MM.1S (cell line): ENCODE data around the gene CLDN11.

Source experiments
- DNase-seq: peaks from one replicate; pipeline ENCODE4 v3.0.0-alpha.2; 2015
- H2AFZ ChIP-seq: fragments of 300-600 bp; sonication (generic); 2 replicates; pipeline ENCODE4 v1.6.0; 2016; ENCODE audit warnings: antibody characterized with exemption, low read length
- H3F3A ChIP-seq: fragments of 300-600 bp; sonication (generic); 2 replicates; pipeline ENCODE4 v1.6.1; 2016; ENCODE audit warnings: mild to moderate bottlenecking, antibody characterized with exemption, low read length, moderate library complexity, mixed read lengths; ENCODE audit not compliant: insufficient read depth
- H3K27ac ChIP-seq: fragments of 300-600 bp; sonication (generic); 2 replicates; pipeline ENCODE4 v1.5.1; 2016; ENCODE audit warnings: mild to moderate bottlenecking, low read length
- H3K27me3 ChIP-seq: fragments of 300-600 bp; sonication (generic); replicated peaks from 2 replicates; pipeline ENCODE4 v1.6.0; 2016; ENCODE audit warnings: low read length; ENCODE audit not compliant: insufficient read depth
- H3K36me3 ChIP-seq: fragments of 300-600 bp; sonication (generic); replicated peaks from 2 replicates; pipeline ENCODE4 v1.6.1; 2016; ENCODE audit warnings: mild to moderate bottlenecking, low read length, mixed read lengths; ENCODE audit not compliant: insufficient read depth
- H3K4me1 ChIP-seq: fragments of 300-600 bp; sonication (generic); 2 replicates; pipeline ENCODE4 v1.6.1; 2016; ENCODE audit warnings: low read length, mixed read lengths
- H3K4me2 ChIP-seq: fragments of 300-600 bp; sonication (generic); 2 replicates; pipeline ENCODE4 v1.6.0; 2016; ENCODE audit warnings: low read depth, low read length
- H3K4me3 ChIP-seq: fragments of 300-600 bp; sonication (generic); 2 replicates; pipeline ENCODE4 v1.5.1; 2016; ENCODE audit warnings: low read length, mixed read lengths
- H3K79me2 ChIP-seq: fragments of 300-600 bp; sonication (generic); 2 replicates; pipeline ENCODE4 v1.6.1; 2016; ENCODE audit warnings: mixed run types, low read length, mixed read lengths
- H3K9ac ChIP-seq: fragments of 300-600 bp; sonication (generic); 2 replicates; pipeline ENCODE4 v1.6.1; 2016; ENCODE audit warnings: low read length, mixed read lengths
- H3K9me2 ChIP-seq: fragments of 300-600 bp; sonication (generic); replicated peaks from 2 replicates; pipeline ENCODE4 v1.6.1; 2016; ENCODE audit warnings: mild to moderate bottlenecking, low read length, mixed read lengths; ENCODE audit not compliant: insufficient read depth
- H3K9me3 ChIP-seq: fragments of 300-600 bp; sonication (generic); replicated peaks from 2 replicates; pipeline ENCODE4 v1.6.1; 2016; ENCODE audit warnings: mild to moderate bottlenecking, low read length, mixed read lengths; ENCODE audit not compliant: insufficient read depth
- H4K20me1 ChIP-seq: fragments of 300-600 bp; sonication (generic); 2 replicates; pipeline ENCODE4 v1.6.1; 2016; ENCODE audit warnings: mild to moderate bottlenecking, low read length, moderate library complexity, mixed read lengths; ENCODE audit not compliant: insufficient read depth
- EZH2 ChIP-seq: fragments of 300-600 bp; sonication (generic); optimal IDR thresholded peaks from 2 replicates; pipeline ENCODE3; 2017; ENCODE audit warnings: low read depth, mild to moderate bottlenecking, antibody characterized with exemption, low read length, mixed read lengths
- EZH2phosphoT487 ChIP-seq: fragments of 300-600 bp; sonication (generic); IDR thresholded peaks from 2 replicates; pipeline ENCODE4 v1.6.1; 2018; ENCODE audit warnings: antibody characterized with exemption, low read length
- TF ChIP-seq, protein P1 (sequence below): fragments of 300-600 bp; sonication (generic); IDR thresholded peaks from 2 replicates; pipeline ENCODE4 v1.5.1; 2016; ENCODE audit warnings: antibody characterized with exemption, low read length, mixed read lengths

CLDN11 gene

DNA sequence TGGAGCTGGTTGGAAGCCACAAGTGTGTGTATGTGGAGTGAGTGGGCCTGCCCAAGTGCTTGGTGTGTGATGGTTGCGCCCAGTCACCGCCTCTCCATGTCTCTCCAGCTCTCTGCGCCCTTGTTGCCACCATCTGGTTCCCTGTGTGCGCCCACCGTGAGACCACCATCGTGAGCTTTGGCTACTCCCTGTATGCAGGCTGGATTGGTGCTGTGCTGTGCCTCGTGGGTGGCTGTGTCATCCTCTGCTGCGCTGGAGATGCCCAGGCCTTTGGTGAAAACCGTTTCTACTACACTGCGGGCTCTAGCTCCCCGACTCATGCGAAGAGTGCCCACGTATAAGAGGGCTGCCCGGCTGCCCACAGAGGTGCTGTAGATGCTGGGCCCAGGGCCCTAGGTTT is 13.7 kb downstream of the CLDN11 start:
- H3K9ac ChIP-seq = no peak overlapping the region
- TF ChIP-seq EZH2 = no peak
- TF ChIP-seq EZH2phosphoT487 = no peak
- TF ChIP-seq, protein P1, sequence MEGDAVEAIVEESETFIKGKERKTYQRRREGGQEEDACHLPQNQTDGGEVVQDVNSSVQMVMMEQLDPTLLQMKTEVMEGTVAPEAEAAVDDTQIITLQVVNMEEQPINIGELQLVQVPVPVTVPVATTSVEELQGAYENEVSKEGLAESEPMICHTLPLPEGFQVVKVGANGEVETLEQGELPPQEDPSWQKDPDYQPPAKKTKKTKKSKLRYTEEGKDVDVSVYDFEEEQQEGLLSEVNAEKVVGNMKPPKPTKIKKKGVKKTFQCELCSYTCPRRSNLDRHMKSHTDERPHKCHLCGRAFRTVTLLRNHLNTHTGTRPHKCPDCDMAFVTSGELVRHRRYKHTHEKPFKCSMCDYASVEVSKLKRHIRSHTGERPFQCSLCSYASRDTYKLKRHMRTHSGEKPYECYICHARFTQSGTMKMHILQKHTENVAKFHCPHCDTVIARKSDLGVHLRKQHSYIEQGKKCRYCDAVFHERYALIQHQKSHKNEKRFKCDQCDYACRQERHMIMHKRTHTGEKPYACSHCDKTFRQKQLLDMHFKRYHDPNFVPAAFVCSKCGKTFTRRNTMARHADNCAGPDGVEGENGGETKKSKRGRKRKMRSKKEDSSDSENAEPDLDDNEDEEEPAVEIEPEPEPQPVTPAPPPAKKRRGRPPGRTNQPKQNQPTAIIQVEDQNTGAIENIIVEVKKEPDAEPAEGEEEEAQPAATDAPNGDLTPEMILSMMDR = no peak
- no peak overlapping the region for H3K4me3 ChIP-seq
- no peaks in the 10 kb centered on the region for H3K9me3 ChIP-seq
- no peaks in the 10 kb centered on the region for H3K9me2 ChIP-seq
- H4K20me1 ChIP-seq = no peaks in the 10 kb centered on the region
- H3K27me3 ChIP-seq = peaks cover 10% of the 10 kb centered on the region; the same call in 1 of the 2 replicates
- no peak overlapping the region for H3K4me2 ChIP-seq
- H3K36me3 ChIP-seq = no peaks in the 10 kb centered on the region
- H3F3A ChIP-seq = no peaks in the 10 kb centered on the region
- no peak overlapping the region for H2AFZ ChIP-seq
- no peak for DNase-seq
- no peaks in the 10 kb centered on the region for H3K79me2 ChIP-seq
- no peak overlapping the region for H3K27ac ChIP-seq
- H3K4me1 ChIP-seq = peaks cover 16% of the 10 kb centered on the region

DNA sequence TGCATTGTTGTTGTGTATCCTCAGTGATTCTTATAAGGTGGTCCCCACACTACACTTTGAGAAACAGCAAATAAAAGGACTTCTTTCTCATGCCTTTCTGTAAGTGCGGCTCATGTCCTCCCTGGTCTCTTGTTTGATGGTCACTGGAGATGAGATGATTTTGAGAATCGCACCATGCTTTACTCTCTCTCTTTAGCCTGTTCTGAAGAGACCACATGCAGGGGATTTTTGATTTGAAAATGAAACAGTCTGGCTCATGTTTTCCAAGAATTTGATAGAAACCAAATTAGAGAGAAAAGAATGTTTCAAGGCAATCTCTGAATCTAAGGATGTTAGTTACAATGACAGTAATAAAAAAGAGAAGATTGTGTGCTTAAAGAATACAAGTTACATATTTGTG is 18.0 kb downstream of the CLDN11 start:
- no peak overlapping the region for H3K27ac ChIP-seq
- H2AFZ ChIP-seq = no peak overlapping the region
- TF ChIP-seq EZH2 (no peak), EZH2phosphoT487 (no peak)
- TF ChIP-seq, protein P1 = no peak
- H3K36me3 ChIP-seq = no peaks in the 10 kb centered on the region
- H4K20me1 ChIP-seq = no peaks in the 10 kb centered on the region
- no peaks in the 10 kb centered on the region for H3F3A ChIP-seq
- H3K4me3 ChIP-seq = no peak overlapping the region
- H3K79me2 ChIP-seq = no peaks in the 10 kb centered on the region
- no peaks in the 10 kb centered on the region for H3K27me3 ChIP-seq
- no peaks in the 10 kb centered on the region for H3K9me3 ChIP-seq
- H3K9ac ChIP-seq = no peak overlapping the region
- no peak overlapping the region for H3K4me2 ChIP-seq
- H3K4me1 ChIP-seq = no peaks in the 10 kb centered on the region
- DNase-seq = no peak
- H3K9me2 ChIP-seq = no peaks in the 10 kb centered on the region

DNA sequence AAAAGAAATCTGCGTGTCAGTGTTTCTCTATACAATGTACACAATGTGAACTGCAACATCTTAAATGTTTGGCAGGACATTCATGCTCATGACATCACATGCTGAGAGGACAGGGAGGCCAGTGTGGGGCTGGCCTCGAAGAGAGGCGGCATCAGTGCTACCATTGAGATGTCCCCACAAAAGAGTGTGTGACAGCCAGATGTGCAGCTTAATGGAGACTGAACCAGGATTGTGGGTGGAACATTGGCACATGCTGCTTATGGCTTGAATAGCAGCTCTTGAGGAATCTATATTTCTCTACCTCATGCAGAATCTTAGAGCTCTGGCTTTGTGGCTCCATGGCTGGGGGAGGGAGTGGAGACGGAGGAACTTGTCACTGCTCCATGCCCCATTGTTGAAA is 18.5 kb downstream of the CLDN11 start:
- H3K79me2 ChIP-seq = no peaks in the 10 kb centered on the region
- no peak overlapping the region for H3K4me3 ChIP-seq
- H2AFZ ChIP-seq = no peak overlapping the region
- H3K4me1 ChIP-seq = no peaks in the 10 kb centered on the region
- no peak for DNase-seq
- no peak overlapping the region for H3K4me2 ChIP-seq
- no peak overlapping the region for H3K27ac ChIP-seq
- H3K9me2 ChIP-seq = no peaks in the 10 kb centered on the region
- no peak overlapping the region for H3K9ac ChIP-seq
- no peaks in the 10 kb centered on the region for H3K27me3 ChIP-seq
- TF ChIP-seq EZH2 (no peak), EZH2phosphoT487 (no peak)
- TF ChIP-seq, protein P1 = no peak
- no peaks in the 10 kb centered on the region for H3K36me3 ChIP-seq
- H3K9me3 ChIP-seq = no peaks in the 10 kb centered on the region
- no peaks in the 10 kb centered on the region for H3F3A ChIP-seq
- H4K20me1 ChIP-seq = no peaks in the 10 kb centered on the region
